HG02852 (cell line): ENCODE results near the gene BIK.

ENCODE experiments used
- ATAC-seq: cut with Tn5 transposase; IDR thresholded peaks from one replicate; pipeline ENCODE4 v1.9.1; 2021; ENCODE audit warnings: mild to moderate bottlenecking, moderate library complexity; ENCODE audit not compliant: unreplicated experiment

The BIK gene

DNA sequence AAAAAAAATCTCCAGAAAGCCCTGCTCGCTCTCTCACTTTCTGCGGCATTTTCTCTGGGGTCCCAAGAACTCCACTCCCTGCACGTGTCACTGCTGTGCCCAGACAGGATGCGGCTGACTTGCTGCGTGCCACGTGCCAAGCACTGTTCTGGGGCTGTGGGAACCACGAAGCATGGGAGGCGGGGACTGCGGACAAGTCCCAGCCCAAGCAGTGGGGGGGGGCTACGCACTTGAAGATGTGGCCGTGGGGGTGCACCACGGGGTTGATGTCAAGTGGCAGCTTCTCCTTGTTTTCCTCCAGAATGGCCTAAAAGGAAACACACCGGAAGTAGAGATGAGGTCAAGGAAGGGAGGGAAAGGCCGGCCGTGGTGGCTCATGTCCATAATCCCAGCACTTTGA is 65.5 kb downstream of the BIK start:
- no peak for ATAC-seq

DNA sequence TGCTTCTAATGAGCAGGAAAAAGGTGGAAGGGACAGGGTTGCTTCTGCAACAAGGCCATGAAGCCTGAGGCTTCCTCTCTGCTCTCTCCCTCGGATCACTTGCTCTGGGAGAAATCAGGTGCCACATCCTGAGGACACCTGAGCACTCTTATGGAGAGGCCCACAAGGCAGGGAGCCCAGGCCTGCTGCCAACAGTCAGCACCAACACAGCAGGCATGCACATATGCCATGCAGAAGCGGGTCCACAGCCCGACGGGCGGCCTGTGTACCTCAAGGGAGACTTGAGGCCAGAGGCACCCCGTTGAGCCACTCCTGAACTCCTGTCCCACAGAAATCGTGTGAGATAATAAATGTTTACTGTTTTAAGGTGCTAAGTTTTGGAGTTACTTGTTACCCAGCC is 66.9 kb downstream of the BIK start:
- ATAC-seq: no peak
